Fibroblast of the conjunctiva (primary cell): ENCODE measurements around the gene RAB11FIP4.

Experiments
- DNase-seq: peaks from one replicate; pipeline ENCODE4 v3.0.0-alpha.2; 2010; ENCODE audit warnings: low read depth

The RAB11FIP4 gene

DNA sequence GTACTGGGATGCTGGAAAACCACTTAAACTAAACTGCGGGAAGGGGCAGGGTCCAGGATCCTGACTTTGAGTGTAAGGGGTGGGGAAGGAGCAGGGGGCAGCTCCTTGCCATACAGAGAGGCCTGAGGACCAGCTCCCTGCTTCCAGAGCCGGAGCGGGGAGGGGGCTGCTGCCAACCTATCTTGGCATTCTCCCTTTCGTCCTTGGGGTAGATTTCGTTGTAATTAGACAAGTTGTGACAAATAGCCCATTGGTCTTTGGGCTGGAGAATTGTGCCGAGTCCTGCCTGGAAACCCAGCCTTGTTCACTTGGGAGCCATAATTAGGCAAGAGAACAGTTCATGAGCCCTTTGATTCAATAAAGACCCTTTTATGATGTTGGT, 175.5 kb downstream of the RAB11FIP4 start:
- no peak for DNase-seq

DNA sequence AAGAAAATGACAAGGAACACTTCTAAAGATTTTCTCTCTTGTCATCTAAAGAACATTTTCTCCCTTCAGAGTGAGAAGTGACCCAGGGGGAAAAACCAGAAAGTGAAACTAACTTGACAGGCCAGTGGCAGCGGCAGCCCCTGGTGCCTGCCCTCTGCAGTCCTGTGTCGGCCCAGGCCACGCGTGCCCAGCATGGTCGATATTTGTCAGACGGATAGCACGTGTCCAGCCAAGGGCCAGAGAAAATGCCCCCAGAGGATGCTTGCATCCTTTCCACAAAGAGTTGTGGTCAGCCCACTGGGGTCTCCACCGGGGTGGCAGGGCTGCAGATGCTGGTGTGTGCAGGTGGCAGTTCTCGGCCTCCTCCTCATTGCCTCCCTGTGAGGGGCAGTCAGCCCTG, 176.6 kb downstream of the RAB11FIP4 start:
- no peak for DNase-seq

DNA sequence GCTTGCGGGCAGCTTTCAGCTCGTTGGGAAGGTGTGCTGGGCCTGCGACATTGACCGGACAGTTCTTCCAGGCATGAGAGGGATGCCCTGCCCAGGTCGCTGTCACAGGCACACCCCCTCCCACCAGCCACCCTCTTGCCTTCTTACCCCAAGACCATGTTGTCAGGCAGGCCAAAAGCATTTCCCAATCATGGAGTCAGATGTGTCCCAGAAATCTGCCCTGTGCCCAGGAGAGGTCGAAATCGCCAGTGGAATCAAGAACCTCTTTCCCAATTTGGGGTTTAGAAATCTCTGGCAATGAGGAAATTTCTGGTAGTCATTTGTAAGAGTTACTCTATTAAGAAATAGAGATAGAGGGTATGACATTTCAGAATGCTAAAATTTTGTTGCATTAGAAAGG, 177.1 kb downstream of the RAB11FIP4 start:
- no peak for DNase-seq

DNA sequence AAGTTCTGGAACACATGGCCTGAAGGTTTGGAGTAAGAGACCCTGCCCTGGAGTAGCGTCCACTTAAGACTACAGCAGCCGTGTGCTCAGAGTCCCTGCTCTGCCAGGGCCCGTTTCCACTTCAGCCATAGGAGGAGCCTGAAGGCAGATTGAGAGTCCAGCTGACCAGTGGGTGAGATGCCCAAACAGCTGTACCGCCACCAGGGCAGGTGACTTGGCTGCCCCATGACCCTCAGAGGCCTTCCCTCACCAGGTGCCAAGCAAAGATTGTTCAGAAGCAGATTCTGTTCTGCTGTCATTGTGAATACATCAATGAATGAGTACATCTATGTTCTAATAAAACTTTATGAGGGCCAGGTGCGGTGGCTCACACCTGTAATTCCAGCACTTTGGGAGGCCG, 178.8 kb downstream of the RAB11FIP4 start:
- DNase-seq: no peak

DNA sequence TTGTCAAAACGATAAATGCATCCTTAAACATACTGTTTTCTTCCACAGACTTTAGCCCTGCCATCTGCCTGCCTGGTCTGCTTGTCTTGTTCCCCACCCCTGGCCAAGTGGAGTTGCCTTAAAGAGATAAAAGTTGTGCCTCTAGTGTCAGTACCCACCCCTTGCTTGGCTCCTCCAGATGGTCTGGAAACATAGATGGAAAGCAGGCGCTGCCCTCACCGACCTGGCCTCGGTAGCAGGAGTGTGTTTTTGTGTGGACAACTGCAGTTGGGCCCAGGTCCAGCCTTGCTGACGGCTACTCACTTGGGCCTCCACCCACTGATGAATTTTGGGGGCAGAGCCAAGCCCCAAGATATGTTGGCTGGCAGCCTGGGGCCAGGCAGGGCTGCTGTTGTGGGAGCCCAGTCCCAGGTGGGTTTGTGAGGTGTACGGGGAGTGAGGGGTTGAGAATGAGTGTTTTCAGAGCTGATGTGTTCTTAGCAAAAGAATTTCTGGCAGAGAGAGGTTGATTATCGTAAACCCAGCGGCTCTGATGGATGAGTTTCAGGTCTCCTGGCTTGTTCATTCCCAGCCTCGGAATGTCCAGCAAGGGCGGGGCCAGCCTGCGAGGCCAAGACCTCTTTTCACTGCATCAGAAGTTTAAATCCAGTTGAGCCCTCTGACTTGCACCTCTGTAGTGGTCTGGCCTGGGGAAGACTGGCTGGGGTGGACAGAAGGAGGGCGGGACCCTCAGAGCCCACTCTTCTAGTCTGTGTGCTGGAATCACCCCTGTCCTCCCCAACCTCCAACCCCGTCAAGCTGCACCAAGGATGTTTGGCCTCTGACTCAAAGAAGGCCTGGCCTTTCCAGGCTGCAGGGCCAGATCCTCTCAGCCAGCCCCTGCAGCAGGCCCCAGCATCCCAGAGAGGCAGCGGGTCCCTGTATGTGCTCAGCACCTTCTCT, 179.7 kb downstream of the RAB11FIP4 start:
- DNase-seq: peak; percentile 95

DNA sequence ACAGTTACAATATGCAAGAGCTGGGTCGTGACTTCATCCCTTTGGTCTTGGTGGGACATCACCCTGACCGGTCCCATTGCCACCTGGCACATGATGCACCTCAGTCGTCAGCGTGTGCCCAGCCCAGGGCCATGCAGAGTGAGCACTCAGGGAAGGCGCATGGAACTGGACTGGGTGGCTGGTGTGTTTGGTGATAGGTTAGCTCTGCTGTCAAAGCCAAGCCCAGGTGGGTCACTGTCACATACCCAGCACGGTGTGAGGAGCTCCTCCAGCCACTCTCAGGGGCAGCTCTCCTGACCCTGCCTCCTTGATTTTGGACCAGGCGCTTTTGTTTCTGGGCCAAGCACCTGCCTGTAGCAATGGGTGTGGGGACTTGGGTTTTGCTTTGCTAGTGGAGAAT, 180.9 kb downstream of the RAB11FIP4 start:
- DNase-seq: no peak

DNA sequence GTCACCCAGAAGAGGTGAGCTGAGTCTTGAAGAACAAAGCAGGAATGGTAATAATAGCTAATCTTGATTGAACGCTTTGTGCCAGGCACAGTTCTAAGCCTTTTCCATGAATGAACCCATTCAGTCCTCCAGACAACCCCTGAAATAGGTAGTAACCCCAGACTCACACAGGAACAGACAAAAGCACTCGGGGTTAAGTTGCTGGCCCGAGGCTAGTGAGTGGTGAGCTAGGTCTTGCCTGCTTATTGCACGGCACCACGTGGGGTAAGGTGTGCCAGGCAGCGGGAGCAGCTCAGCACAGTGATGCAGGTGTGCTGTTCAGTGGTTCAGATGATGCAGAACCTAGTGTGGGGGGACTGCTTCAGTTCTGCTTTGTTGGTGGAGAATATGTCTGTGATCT, 181.6 kb downstream of the RAB11FIP4 start:
- DNase-seq: no peak

DNA sequence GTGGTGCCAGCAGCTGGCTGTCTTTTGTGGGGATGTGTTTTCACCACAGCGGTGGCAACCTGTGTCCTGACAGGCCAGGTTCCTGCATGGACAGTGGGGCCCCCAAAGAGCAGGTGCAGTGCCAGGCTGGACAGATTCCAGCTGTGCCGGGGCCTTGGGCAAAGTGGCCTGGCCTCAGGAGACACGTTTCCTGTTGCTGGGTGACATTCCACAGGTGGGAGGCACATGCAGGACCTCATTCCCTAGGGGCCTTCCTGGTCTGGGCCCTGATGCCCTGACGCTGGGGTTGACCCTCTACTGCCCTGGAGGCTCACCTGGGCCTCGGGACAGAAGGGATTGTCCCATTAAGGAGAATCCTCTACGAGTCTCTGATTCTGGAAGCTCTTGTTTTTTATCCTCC, 182.4 kb downstream of the RAB11FIP4 start:
- no peak for DNase-seq

DNA sequence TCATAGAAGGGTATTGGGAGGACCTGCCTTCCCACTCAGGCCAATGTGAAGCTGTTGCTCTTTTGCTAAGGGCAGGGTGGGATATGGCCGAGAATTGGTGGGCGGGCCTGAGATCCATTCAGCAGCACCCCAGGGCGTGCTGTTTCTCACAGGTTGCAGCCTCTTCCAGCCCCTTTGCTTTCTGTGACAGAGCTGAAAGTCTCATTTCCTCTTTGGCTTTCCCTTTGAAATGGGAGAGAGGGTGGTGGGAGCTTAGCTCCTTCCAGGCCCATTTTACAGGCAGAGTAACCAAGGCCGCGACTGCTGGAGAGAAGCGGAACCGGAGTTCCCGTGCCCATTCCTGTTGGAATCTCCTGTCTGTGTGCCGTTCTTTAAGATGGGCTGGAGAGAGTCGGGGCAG, 183.0 kb downstream of the RAB11FIP4 start:
- DNase-seq: no peak

DNA sequence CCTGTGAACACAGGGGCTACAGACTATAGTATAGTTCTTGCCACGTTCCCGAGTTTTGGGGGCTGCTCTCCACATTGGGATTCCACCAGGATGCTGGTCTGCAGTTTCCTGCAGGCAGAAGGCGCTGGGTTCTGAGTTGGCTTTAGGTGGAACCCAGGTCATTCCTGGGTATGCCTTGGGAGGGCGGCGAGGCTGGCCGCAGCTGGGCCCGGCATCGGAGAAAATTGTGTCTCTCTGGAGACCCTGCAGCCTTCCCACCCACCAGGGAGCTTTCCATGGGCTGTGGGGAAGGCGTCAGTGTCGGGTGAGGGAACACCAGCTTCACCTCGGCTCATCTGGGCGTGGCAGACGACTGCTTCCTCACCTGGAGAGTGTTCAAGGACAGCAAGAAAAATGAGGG, 183.6 kb downstream of the RAB11FIP4 start:
- DNase-seq: no peak

DNA sequence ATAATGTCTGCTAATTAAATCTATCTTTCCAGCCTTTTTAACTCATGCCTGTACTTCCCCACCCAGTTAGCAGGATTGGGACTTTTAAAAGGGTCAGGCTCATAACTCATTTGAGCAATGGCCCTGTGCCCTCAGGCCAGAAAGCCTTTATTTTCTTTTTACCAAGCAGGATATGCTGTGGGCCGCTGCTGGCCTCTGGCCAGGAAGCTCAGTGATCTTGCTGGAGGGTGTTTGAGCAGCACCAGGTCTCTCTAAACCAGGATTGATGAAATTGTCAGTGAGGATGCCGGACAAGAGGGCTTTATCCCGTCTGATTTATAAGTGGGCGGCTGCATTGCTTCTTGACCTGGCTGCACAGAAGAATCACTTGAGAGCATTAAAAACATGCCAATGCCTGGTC, 187.8 kb downstream of the RAB11FIP4 start:
- DNase-seq: no peak

DNA sequence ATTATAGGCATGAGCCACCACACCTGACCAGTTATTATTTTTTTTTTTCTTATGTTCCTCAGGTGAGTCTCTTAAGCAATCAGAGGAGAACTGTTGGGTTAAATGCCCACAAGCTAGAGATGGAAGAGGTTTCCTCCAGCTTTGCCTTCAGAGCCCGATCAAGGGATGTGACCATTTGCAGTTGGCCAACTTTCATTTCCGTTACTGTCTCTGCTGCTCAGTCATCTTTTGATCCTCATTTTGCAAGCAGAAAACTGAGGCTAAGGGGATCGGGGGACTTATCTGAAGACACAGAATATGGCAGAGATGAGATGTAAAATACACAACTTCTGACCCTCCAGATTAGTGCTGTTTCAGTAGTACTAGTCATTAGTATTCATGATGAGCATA, 188.8 kb downstream of the RAB11FIP4 start:
- DNase-seq: no peak

DNA sequence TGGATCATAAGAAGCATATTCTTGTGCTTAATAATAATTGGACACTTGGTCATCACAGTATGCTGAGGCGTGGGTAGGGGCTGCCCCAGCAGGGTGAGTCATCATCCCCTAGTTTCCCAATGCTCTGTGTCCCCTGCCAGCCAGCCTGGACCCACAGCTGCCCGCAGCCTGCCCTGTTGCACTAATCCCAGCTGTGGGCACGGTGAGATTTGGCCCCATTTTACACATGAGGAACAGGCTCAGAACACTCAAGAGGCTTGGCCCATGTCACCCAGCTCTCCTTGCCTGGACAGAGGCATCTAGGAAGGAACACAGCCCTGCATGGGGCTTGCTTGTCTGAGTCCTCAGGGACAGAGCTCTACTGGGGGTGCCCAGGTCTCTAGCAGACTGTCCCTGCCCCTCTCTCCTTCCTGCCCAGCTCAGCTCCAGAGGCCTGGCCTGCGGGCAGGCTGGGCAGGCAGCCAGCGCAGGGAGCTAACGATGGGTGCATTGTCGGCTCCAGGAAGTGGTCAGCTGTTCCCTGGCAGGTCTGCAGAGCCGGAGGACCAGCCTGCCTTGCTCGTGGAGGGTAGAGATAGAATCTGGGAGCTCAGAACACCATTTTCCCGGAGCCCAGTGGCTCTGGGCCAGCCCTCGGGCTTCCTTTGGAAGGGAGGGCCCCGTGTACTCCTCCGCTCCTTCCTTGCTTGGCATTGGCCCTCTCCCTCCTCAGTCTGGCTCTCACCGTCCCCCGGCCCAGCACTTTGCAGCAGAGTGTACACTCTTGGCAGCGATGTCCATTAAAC, 189.4 kb downstream of the RAB11FIP4 start:
- DNase-seq: peak; percentile 60

DNA sequence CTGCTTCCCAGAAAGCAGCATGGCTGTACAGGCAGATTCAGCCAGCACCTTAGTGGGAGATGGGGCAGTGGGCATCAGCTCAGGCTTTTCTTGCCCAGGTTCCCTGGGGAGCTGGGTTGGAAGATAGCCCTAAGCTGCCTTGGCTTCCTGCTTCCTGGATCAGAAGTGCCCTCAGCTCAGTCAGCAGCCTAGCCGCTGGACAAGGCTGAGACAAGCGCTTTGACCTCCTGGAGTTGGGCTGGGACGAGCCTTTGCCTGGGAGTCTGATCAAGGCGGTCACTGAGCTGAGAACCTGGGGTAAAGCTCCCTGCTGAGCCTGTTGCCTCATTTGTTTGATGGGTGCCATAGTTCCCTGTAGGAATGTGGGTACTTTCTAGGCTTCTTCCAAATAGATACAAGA, 190.0 kb downstream of the RAB11FIP4 start:
- no peak for DNase-seq

DNA sequence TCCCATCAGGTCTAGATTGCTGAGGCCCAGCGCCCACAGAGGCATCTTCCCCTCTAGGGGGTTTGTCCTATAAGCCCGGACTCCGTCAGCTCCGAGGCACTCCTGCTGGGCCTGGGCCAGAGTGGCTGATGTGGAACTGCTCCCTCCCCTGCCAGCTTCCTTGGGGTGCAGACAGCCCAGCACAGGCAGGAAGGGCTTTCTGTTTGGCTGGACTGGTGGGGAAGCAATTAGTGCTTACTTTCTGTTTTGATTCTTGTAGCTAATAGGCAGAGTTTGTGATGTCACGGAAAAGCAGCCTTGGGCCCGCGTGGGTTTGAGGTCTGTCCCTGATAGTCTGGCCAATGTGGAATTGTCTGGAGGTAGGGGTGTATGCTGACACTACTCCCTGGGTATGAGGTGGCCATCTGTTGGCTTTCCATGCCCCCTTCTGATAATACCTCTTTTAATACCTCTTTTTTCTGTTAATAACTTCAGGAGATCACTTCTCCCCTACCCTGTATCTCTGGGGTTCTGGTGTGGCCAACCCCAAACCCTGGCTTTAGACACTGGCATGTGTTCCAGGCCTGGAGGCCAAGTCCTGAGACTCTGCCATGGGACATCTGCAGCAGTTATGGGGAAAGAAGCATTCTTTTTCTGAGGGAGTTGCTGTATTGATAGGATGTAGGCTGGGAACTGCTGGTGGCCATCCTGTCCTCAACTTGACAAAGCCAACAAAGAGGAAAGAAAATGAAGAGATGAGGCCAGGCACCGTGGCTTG, 190.9 kb downstream of the RAB11FIP4 start:
- DNase-seq: no peak

DNA sequence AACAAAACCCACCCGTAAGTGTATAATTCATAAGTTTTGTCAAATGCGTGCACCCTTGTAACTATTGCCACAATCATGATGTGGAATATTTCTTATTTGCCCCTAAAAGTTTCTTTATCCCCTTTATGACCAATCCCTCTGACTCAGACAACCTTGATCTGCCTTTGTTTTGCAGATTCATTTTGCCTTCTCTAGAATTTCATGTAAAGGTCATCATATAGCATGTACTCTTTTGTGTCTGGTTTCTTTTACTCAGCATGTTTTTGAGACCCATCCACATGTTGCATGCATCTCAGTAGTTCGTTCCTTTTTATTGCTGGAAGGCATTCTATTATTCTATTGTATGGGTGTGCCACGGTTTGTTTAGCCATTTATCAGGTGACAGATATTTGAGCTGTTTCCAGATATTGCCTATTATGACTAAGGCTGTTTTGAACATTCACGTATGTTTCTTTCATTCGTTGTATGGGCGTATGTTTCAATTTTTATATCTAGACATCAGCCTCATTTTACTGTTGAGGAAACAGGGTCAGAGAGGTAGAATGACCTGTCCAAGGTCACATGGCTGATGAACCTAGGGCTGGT, 192.4 kb downstream of the RAB11FIP4 start:
- no peak for DNase-seq

DNA sequence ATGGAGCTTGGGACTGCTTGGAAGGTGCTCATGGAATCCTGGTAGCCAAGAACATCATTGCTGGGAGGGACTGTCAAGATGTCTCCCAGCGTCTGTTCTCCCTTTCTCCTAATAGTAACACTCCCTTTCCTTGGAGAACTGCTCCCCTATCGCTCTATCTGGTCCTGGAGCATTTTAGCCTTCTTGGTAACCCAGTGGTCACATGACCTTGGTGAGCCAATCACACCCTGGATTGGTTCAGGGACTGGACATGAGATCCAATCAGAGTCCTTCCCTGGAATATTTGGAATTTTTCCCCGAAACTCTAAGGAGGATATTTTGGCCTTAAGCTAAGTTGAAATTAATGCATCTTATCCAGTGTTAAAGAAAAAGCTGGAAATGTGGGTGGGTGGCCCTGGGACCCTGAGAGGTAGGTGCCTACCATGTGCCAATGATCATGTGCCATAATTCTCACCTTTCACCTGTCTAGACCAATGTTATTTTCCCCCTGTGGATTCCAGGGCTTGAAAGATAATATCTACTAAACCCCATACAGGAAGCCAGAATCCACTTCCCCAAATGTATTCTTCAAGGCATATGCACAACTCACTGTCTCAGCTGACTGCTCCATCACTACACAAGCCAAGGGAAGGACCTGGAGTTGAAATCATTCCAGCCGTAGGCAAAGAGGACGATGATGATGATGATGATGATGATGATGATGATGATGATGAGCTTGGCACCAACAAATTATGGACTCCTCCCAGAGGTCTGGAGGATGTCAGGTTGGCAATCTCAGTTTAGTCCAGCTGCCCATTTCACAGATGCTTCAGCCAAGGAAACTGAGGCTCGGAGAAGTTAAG, 193.2 kb downstream of the RAB11FIP4 start:
- DNase-seq: no peak

DNA sequence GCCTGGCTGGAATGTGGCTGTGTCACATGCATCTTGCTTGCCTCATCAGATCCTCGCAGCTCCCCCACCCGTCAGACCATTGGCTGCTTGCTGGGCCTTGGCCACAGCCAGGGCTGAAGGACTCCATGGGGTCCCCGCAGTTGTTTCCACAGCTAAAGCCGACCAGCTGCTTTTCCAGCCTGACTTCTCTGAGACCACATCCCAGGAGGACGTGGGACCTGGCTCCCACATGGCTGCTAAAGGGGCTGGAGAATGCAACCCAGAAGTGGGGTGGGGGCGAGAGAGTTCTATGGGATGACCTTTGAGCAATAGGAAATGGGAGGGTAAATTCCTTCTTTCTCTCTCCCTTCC, 193.8 kb downstream of the RAB11FIP4 start:
- no peak for DNase-seq

DNA sequence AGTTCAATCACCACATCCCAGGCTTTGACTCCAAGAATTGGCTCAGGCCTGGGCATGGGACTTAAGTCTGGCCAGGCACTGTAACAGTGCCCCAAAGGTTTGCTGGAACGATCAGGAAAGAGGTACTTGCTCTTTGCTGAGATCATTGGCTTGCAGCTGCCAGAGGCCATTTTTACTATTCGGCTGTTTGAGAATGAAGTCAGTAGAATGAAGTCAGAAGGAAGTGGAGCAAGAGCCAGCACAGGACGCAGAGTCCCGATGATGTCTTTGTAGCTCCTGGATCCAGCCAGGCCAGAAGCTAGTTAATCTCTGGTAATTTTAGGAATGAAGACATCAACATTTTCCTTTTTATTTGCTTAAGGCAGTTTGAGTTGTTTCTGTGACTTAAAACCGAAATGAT, 195.5 kb downstream of the RAB11FIP4 start:
- DNase-seq: no peak

DNA sequence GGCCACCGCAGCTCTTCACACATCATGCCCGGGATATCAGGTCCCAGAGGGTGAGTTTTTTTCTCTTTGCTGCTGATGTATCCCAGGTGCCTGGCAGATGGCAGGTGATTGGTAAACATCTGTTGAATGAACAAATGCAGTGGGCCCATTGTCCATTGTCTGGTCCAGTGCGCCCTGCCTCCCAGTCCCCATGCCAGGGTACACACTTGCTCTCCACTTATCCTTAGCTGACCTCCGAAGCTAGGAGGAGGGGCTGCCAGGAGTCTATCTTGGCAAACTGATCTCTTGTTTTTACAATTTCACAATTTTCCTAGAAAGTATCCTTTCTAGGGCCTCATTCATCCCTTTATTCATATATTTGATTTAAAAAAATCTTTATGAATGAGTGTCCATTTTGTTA, 196.0 kb downstream of the RAB11FIP4 start:
- DNase-seq: no peak
